NCI-H524 (cell line): Measurements from ENCODE around the gene FAM98B.

Source experiments
- DNase-seq, 2 experiments: peaks; one replicate each; lab custom pipeline; 2025; lab: John Stamatoyannopoulos, UW

The FAM98B gene

DNA sequence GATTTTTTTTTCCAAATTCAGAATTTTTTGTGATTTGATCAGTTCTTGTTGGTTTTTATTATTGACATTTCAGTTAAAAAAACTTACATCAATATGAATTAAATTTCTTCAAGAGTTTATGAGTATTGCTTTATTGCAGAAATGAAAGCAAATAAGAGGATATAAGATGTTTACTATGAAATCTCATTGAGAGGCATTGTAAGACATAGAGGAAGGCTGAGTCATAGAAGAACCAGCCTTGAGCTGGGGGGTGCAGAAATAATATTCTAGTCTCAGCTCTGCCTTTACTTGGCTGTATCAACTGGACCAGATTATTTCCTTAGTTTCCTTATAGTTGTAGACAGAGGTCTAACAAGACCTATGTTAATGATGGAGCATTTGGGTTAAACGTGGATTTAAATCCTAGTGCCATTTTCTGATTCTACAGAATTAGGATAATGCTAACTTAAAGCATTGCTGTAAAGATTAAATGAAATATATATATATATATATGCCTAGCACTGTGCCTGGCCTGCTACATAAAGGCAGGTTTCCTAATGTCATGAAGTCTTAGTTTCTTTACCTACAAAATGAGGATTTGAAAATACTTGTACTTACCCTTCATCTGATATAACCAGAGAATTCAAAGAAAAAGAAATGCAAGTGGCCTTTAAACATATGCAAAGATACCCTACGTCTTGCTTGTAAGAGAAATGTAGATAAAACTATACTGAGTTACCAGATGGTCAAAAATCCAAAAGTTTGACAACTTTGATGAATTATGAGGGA is 7.3 kb downstream of the FAM98B start:
- DNase-seq: no peak

DNA sequence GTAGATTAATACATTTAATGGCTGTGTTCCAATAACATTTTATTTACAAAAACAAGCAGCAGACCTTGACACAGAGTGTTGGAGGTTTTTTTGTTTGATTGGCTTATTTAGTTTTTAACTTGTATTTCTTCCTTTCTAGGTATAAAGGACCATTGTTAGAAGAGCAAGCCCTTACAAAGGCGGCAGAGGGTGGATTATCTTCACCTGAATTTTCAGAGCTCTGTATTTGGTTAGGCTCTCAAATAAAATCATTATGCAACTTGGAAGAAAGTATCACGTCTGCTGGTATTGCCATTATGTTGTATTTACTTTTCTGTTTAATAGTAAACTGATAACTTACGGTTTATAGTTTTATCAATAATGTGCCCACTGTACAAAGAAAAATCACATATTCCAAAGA is 10.0 kb downstream of the FAM98B start:
- DNase-seq: no peak

GRCh38 chr15:38464675-38465074 is 10.7 kb downstream of the FAM98B start:
- DNase-seq: no peak

GRCh38 chr15:38470816-38471215 is 16.9 kb downstream of the FAM98B start:
- no peak for DNase-seq

DNA sequence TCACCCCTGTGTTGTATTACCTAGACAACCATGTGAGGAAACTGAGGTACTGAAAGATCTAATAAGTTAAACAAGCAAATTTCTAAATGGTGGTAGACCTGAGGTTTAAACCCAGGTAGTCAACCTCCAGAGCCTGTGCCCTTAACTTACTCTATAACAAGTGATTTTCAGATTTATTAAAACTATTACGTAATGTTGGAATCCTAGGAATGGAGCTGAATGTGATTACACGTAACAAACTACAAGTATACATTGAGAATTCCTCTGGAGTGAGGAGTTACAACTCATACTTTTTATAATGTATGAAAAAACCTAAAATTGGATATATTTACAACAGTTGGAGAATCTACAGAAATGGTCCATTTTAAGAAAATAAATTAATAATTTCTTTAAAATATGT is 18.0 kb downstream of the FAM98B start:
- no peak for DNase-seq

DNA sequence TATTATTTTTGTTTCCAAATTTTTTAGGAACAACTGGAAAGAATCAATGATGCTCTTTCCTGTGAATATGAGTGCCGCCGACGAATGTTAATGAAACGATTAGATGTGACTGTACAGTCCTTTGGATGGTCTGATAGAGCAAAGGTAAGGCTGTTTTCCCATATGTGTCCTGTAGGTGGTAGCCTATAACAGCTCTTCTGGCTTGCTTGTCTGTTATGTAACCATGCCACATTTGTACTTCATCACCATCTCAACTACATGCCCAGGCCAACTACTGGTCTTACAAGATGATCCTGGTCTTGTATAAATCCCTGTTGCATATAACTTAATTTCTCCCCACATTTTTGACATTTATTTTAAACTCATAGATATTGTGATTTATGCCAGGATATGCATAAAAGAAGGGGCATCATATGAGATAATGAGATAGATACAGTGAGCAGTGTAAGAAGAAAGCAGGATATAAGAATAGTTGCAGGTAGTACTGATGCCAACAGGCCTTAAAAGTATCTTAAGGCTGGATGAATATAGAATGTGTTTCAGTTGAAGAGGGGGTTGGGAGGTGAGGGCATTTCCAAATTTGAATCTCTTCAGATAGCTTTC is 20.3 kb downstream of the FAM98B start:
- DNase-seq: peak; percentile 22 to 84

DNA sequence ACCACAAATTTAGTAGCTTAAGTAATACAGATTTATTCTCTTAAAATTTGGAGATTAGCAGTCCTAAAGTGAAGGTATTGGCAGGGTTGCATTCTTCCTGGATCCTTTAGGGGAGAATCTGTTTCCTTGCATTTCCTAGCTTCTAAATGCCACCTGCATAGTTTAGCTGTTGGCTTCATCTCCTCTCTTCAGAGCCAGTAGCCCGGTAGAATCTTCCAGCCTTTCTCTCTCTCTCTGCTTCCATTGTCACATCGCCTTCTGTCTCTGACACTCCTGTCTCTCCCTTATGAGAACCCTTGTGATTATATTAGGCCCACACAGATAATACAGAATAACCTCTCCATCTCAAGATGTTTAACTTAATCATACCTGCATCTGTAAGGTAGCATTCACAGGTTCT is 21.4 kb downstream of the FAM98B start:
- no peak for DNase-seq

GRCh38 chr15:38476120-38476519 is 22.2 kb downstream of the FAM98B start:
- no peak for DNase-seq

GRCh38 chr15:38477637-38478036 is 23.7 kb downstream of the FAM98B start:
- no peak for DNase-seq

GRCh38 chr15:38479266-38479665 is 25.3 kb downstream of the FAM98B start:
- DNase-seq: no peak

- no peak for DNase-seq
Observed at GRCh38 chr15:38479756-38480155, 25.8 kb downstream of the FAM98B start.

DNA sequence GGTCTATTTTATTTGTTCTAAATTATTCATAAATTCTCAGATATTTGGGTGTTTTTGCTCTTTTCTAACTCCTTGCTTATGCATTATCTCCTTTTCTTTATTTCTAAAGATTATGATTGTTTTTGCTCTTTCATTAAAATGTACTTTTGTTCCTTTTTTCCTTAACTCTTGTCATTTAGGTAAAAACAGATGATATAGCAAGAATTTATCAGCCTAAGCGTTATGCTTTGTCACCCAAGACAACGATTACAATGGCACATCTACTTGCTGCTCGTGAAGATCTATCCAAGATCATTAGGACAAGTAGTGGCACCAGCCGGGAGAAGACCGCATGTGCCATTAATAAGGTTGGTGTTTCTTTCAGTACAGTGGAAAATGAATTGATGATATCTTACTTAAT is 27.2 kb downstream of the FAM98B start:
- DNase-seq: no peak

- no peak for DNase-seq
Observed at GRCh38 chr15:38481761-38482160, 27.8 kb downstream of the FAM98B start.

DNA sequence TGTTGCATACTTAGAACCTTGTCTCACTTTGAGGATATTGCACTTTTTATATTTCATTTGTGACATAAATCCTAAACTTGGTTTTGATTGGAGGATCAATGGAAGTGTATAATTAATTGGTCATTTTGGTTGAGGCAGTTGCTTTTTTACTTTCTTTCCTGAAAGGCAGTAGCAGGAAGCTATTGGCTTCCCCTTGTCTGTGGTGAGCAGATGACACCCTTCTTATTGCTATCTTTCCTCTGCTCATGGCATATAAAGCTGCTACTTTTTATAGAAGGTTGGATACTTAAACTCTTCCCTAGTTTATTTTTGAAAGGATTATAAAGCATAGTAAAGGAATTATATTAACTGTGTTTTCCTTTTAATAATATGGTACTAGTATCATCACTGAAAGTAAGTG is 28.6 kb downstream of the FAM98B start:
- DNase-seq: no peak

GRCh38 chr15:38486936-38487335 is 33.0 kb downstream of the FAM98B start:
- DNase-seq: no peak

DNA sequence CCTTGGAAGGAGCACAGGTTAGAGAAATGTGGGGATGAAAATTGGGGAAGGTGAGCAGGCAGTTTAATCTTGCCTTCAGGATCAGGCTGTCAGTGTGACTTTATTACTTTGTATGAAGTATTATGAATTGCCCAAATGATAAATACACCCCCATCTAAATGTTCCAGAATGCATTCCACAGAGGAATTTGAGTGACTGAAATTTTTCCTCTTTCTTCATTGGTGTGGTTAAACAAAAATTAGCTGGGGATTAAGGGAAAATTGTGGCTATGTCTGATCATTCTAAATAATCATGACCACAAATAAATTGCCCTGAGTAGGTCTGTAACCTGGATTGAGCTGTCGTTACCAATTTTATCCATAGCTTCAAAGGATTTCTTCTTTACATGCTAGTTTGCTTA is 33.5 kb downstream of the FAM98B start:
- no peak for DNase-seq

DNA sequence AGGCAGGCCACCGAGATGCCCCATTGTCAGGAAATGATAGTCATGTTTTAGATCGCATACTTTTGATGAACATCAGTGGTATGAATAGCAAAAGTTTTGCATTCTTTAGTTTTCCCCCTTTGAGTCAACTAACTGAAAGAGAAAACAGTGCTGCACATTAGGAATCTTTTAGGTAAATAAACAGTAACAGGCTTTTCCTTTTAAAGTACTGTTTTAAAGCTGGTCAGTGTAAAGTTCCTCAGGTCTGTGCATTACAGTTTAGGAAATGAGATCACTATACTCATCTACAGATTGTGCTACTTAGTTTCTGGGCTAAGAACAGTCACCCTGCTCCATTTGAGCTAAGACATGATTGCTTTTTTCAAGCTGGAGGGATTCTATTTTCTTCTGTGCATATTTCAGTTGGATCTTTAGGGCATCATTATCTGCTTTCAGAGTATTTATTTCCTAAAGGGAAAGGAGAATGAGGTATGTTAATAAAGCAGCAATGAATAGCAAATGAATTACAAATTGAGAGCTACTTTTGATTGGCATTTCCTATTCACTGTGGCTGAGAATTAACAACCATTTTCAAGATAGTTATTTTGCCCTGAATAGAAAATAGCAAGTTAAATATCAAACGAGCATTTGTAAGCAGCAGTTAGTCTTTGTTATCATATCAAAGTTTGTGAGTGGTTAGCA is 36.5 kb downstream of the FAM98B start:
- DNase-seq: no peak

GRCh38 chr15:38496151-38496550 is 42.2 kb downstream of the FAM98B start:
- DNase-seq: peak in 1 of 2 experiments; percentile 30

DNA sequence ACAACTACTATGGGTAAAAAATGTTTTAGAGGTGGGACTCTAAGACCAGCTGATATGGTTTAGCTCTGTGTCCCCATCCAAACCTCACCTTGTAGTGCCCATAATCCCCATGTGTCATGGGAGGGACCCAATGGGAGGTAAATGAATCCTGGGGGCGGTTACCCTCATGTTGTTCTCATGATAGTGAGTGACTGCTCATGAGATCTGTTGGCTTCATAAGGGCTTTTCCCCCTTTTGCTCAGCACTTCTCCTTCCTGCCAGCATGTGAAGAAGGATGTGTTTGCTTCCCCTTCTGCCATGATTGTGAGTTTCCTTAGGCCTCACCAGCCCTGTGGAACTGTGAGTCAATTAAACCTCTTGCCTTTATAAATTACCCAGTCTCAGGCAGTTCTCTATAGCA is 45.7 kb downstream of the FAM98B start:
- no peak for DNase-seq

DNA sequence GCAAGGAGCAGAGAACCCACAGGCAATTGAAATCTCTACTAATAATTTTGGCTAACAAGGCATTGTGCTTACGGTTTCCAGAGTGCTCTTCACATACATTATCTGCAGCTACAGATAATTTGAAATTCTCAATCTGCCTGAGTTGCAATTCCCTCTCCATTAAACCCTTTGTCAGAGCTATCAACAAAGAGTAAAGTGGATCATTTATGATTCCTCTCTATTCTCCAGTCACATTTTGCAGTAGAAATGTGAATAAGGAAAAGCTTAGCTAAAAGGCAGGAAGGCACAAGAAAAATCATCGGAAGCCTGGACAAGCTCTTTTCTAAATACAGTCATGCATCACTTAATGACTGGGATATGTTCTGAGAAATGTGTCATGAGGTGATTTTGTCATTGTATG is 49.6 kb downstream of the FAM98B start:
- no peak for DNase-seq

- no peak for DNase-seq
Observed at GRCh38 chr15:38504680-38505467, 50.9 kb downstream of the FAM98B start.

- DNase-seq: no peak
Observed at GRCh38 chr15:38506997-38507396, 53.1 kb downstream of the FAM98B start.

GRCh38 chr15:38507570-38507969 is 53.6 kb downstream of the FAM98B start:
- DNase-seq: no peak
